Ovary (tissue), 3 donors: ENCODE data around the gene PTPRU.
"Not testable (repeated sequence)": the region's sequence is repeated elsewhere in the genome, so short reads cannot be mapped to it uniquely, and the experiment has no call there.

Experiments used
- CTCF ChIP-seq, 3 donors: fragments of 450-650 bp in 2 of 3; fragments of 200-600 bp in 1 of 3; IDR thresholded peaks; one replicate each; pipeline versions ENCODE4 v1.5.1 to v1.8.0; 2016 to 2022; ENCODE audit warnings: antibody characterized with exemption in 3 of 3, mild to moderate bottlenecking in 1 of 3
- EP300 ChIP-seq: sonication (generic); formaldehyde crosslinking; IDR thresholded peaks from one replicate; pipeline ENCODE4 v1.6.1; 2017; ENCODE audit warnings: antibody characterized with exemption
- POLR2A ChIP-seq: fragments of 450-650 bp; IDR thresholded peaks from one replicate; pipeline ENCODE4 v1.6.1; 2017; ENCODE audit warnings: antibody characterized with exemption, mild to moderate bottlenecking, moderate library complexity
- donor health status: DM: no; HTN: no; CAD: no.

- not testable (repeated sequence) for TF ChIP-seq CTCF (IDR thresholded peaks at IDR 0.05); POLR2A; EP300
Observed at GRCh38 chr1:29314685-29315084, 78.4 kb downstream of the PTPRU start.
